HepG2 (cell line): ENCODE data around the gene TCF25. TPM values are rescaled to one million over a fixed set of nuclear protein-coding genes. Genes with fewer than 3 reads are reported as not detected.

Experiments used
- ARNTL ChIP-seq: sonication (generic); formaldehyde crosslinking; IDR thresholded peaks from 2 replicates; pipeline ENCODE4 v1.4.0; 2020; ENCODE audit warnings: mild to moderate bottlenecking, missing genetic modification reagents
- JARID2 ChIP-seq: sonication (generic); formaldehyde crosslinking; IDR thresholded peaks from 2 replicates; pipeline ENCODE4 v1.8.1; 2023; ENCODE audit warnings: missing genetic modification reagents, inconsistent platforms; ENCODE audit not compliant: insufficient replicate concordance
- RFXAP ChIP-seq: sonication (generic); formaldehyde crosslinking; IDR thresholded peaks from 2 replicates; pipeline ENCODE4 v1.4.0; 2020; ENCODE audit warnings: missing genetic modification reagents, borderline replicate concordance
- SATB2 ChIP-seq: sonication (generic); formaldehyde crosslinking; IDR thresholded peaks from 2 replicates; pipeline ENCODE4 v1.5.0; 2020; ENCODE audit warnings: missing genetic modification reagents
- SMARCE1 ChIP-seq: fragments of 450-650 bp; IDR thresholded peaks from 2 replicates; pipeline ENCODE4 v1.6.1; 2017; ENCODE audit warnings: borderline replicate concordance
- ZNF3 ChIP-seq: IDR thresholded peaks from 2 replicates; pipeline ENCODE4 v1.7.0; 2017; ENCODE audit warnings: inconsistent platforms
- ZNF543 ChIP-seq: sonication (generic); formaldehyde crosslinking; IDR thresholded peaks from 2 replicates; pipeline ENCODE4 v1.4.0; 2020; ENCODE audit warnings: mild to moderate bottlenecking, missing genetic modification reagents
- polyA plus RNA-seq, 8 experiments: library from polyadenylated mRNA; depleted of rRNA in 3 of 8; stranded (reverse) in 7 of 8; unstranded in 1 of 8; fragments of >200 nt; fragmentation: Illumina TruSeq in 4 of 8; extraction: Trizol in 4 of 8; gene quantifications; 2 replicates each; pipeline versions ENCODE4 v1.2.1 to v1.2.3, GENCODE V29; 2011 to 2016; ENCODE audit warnings: low read depth in 4 of 8, missing spikeins in 1 of 8, mixed read lengths in 1 of 8; ENCODE audit not compliant: insufficient read depth in 1 of 8
- total RNA-seq, 5 experiments: library from RNA; depleted of rRNA; stranded (reverse); fragments of >200 nt; fragmentation: Illumina TruSeq; extraction: Trizol; gene quantifications; 2 replicates each; pipeline ENCODE4 v1.2.3, GENCODE V29; 2016; ENCODE audit warnings: low read depth in 1 of 5
- TF ChIP-seq, protein P1 (sequence below): fragments of 450-650 bp; IDR thresholded peaks from 2 replicates; pipeline ENCODE4 v1.6.1; 2016
- TF ChIP-seq, protein P2 (sequence below): IDR thresholded peaks from 2 replicates; pipeline ENCODE4 v1.6.1; 2016; ENCODE audit warnings: missing biosample characterization, missing genetic modification reagents, low read depth
- TF ChIP-seq, protein P3 (sequence below): sonication (generic); formaldehyde crosslinking; IDR thresholded peaks from one replicate; pipeline ENCODE4 v1.5.1; 2020; ENCODE audit warnings: mild to moderate bottlenecking, missing genetic modification reagents; ENCODE audit errors: not compliant biosample characterization
- TF ChIP-seq, protein P4 (sequence below): sonication (generic); formaldehyde crosslinking; IDR thresholded peaks from 2 replicates; pipeline ENCODE4 v1.4.0; 2020; ENCODE audit warnings: missing genetic modification reagents, borderline replicate concordance
- TF ChIP-seq, protein P5 (sequence below): sonication (generic); formaldehyde crosslinking; IDR thresholded peaks from 2 replicates; pipeline ENCODE4 v1.4.0; 2020; ENCODE audit warnings: mild to moderate bottlenecking, low read depth, missing genetic modification reagents
- TF ChIP-seq, protein P6 (sequence below): sonication (generic); formaldehyde crosslinking; IDR thresholded peaks from 2 replicates; pipeline ENCODE4 v1.9.0; 2021; ENCODE audit warnings: missing genetic modification reagents, mild to moderate bottlenecking, borderline replicate concordance

TCF25 gene
- total and polyA plus RNA-seq, 2 of the 13 experiments (the other 11 are each of a cell fraction or from before 2014, with no cell fraction given): 138 to 206 TPM

DNA sequence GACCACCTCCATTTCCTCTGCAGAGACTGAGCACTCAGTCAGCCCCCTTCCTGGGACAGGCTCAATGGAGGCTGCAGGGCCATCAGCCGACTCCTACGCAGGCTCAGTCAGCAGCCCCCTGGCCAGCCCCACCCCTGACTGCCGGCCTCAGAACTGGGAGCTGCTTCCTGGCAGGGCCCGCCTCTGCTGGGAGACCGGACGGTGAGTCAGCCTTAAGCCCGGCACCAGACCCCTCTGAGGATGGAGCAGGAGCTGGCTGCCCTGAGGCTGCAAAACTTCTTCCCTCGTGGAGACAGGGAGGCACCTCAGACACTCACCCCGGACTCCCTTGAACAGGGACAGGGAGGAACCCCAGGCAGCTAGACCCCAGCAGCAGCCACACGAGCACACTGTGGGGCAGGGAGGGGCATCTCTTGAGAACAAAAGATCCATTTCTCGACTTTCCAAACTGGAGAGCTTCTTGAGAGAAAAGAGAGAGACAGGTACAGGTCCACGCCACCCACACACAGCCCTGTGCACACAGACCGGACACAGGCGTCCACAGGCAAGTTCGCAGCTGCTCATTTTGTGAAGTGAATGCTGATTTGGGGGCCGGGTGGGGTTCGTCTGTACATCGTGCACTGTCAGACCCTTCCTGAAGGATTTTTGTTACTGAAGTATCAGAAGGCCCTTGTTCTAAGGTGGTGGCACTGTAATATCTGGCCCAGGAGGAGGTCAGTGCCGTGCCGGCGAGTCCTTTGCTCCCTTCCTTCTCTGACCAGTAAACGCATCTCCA is 48.5 kb downstream of the TCF25 start (continued):
- TF ChIP-seq SMARCE1 (no peak), RFXAP (peak; percentile 5; the same call in 1 of the 2 replicates), ZNF543 (CRISPR knock-in tag) (no peak), SATB2 (CRISPR knock-in tag) (no peak), ZNF3 (no peak), ARNTL (no peak), JARID2 (CRISPR knock-in tag) (no peak)
- TF ChIP-seq, protein P1, sequence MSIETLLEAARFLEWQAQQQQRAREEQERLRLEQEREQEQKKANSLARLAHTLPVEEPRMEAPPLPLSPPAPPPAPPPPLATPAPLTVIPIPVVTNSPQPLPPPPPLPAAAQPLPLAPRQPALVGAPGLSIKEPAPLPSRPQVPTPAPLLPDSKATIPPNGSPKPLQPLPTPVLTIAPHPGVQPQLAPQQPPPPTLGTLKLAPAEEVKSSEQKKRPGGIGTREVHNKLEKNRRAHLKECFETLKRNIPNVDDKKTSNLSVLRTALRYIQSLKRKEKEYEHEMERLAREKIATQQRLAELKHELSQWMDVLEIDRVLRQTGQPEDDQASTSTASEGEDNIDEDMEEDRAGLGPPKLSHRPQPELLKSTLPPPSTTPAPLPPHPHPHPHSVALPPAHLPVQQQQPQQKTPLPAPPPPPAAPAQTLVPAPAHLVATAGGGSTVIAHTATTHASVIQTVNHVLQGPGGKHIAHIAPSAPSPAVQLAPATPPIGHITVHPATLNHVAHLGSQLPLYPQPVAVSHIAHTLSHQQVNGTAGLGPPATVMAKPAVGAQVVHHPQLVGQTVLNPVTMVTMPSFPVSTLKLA: no peak
- TF ChIP-seq, protein P2, sequence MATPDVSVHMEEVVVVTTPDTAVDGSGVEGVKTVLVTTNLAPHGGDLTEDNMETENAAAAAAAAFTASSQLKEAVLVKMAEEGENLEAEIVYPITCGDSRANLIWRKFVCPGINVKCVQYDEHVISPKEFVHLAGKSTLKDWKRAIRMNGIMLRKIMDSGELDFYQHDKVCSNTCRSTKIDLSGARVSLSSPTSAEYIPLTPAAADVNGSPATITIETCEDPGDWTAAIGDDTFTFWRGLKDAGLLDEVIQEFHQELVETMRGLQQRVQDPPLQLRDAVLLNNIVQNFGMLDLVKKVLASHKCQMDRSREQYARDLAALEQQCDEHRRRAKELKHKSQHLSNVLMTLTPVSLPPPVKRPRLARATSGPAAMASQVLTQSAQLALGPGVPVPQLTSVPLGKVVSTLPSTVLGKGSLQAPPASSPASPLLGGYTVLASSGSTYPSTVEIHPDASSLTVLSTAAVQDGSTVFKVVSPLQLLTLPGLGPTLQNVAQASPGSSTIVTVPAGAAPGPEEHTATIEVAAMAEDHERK (CRISPR knock-in tag): no peak
- TF ChIP-seq, protein P3, sequence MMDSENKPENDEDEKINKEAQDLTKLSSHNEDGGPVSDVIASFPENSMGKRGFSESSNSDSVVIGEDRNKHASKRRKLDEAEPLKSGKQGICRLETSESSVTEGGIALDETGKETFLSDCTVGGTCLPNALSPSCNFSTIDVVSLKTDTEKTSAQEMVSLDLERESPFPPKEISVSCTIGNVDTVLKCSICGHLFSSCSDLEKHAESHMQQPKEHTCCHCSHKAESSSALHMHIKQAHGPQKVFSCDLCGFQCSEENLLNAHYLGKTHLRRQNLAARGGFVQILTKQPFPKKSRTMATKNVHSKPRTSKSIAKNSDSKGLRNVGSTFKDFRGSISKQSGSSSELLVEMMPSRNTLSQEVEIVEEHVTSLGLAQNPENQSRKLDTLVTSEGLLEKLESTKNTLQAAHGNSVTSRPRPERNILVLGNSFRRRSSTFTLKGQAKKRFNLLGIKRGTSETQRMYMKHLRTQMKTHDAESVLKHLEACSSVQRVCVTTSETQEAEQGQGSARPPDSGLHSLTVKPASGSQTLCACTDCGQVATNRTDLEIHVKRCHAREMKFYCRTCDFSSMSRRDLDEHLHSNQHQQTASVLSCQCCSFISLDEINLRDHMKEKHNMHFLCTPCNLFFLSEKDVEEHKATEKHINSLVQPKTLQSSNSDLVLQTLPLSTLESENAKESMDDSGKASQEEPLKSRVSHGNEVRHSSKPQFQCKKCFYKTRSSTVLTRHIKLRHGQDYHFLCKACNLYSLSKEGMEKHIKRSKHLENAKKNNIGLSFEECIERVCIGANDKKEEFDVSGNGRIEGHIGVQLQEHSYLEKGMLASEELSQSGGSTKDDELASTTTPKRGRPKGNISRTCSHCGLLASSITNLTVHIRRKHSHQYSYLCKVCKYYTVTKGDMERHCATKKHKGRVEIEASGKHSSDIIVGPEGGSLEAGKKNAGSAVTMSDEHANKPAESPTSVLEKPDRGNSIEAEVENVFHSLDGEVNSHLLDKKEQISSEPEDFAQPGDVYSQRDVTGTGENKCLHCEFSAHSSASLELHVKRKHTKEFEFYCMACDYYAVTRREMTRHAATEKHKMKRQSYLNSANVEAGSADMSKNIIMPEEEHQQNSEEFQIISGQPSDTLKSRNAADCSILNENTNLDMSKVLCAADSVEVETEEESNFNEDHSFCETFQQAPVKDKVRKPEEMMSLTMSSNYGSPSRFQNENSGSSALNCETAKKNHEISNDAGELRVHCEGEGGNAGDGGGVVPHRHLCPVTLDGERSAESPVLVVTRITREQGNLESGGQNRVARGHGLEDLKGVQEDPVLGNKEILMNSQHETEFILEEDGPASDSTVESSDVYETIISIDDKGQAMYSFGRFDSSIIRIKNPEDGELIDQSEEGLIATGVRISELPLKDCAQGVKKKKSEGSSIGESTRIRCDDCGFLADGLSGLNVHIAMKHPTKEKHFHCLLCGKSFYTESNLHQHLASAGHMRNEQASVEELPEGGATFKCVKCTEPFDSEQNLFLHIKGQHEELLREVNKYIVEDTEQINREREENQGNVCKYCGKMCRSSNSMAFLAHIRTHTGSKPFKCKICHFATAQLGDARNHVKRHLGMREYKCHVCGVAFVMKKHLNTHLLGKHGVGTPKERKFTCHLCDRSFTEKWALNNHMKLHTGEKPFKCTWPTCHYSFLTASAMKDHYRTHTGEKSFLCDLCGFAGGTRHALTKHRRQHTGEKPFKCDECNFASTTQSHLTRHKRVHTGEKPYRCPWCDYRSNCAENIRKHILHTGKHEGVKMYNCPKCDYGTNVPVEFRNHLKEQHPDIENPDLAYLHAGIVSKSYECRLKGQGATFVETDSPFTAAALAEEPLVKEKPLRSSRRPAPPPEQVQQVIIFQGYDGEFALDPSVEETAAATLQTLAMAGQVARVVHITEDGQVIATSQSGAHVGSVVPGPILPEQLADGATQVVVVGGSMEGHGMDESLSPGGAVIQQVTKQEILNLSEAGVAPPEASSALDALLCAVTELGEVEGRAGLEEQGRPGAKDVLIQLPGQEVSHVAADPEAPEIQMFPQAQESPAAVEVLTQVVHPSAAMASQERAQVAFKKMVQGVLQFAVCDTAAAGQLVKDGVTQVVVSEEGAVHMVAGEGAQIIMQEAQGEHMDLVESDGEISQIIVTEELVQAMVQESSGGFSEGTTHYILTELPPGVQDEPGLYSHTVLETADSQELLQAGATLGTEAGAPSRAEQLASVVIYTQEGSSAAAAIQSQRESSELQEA (CRISPR knock-in tag): no peak
- TF ChIP-seq, protein P4, sequence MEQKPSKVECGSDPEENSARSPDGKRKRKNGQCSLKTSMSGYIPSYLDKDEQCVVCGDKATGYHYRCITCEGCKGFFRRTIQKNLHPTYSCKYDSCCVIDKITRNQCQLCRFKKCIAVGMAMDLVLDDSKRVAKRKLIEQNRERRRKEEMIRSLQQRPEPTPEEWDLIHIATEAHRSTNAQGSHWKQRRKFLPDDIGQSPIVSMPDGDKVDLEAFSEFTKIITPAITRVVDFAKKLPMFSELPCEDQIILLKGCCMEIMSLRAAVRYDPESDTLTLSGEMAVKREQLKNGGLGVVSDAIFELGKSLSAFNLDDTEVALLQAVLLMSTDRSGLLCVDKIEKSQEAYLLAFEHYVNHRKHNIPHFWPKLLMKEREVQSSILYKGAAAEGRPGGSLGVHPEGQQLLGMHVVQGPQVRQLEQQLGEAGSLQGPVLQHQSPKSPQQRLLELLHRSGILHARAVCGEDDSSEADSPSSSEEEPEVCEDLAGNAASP (CRISPR knock-in tag): peak; percentile 48; the same call in 1 of the 2 replicates
- TF ChIP-seq, protein P5, sequence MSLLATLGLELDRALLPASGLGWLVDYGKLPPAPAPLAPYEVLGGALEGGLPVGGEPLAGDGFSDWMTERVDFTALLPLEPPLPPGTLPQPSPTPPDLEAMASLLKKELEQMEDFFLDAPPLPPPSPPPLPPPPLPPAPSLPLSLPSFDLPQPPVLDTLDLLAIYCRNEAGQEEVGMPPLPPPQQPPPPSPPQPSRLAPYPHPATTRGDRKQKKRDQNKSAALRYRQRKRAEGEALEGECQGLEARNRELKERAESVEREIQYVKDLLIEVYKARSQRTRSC (CRISPR knock-in tag): no peak
- TF ChIP-seq, protein P6, sequence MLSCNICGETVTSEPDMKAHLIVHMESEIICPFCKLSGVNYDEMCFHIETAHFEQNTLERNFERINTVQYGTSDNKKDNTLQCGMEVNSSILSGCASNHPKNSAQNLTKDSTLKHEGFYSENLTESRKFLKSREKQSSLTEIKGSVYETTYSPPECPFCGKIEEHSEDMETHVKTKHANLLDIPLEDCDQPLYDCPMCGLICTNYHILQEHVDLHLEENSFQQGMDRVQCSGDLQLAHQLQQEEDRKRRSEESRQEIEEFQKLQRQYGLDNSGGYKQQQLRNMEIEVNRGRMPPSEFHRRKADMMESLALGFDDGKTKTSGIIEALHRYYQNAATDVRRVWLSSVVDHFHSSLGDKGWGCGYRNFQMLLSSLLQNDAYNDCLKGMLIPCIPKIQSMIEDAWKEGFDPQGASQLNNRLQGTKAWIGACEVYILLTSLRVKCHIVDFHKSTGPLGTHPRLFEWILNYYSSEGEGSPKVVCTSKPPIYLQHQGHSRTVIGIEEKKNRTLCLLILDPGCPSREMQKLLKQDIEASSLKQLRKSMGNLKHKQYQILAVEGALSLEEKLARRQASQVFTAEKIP: no peak
